Cardiac muscle cell (in vitro differentiated cells and primary cell): ENCODE measurements around the gene OSBPL8. TPM values are rescaled to one million over a fixed set of nuclear protein-coding genes. Genes with fewer than 3 reads are reported as not detected.
"Not testable (repeated sequence)": the region's sequence is repeated elsewhere in the genome, so short reads cannot be mapped to it uniquely, and the experiment has no call there.

Experiments
- DNase-seq, 2 donors: peaks; one replicate each; pipeline versions ENCODE4 v3.0.0 to v3.0.0-alpha.2; 2010 to 2017; ENCODE audit warnings: low read depth in 1 of 2, low spot score in 1 of 2
- H3K27ac ChIP-seq: fragments of 200-600 bp; sonication (generic); 2 replicates; pipeline ENCODE4 v1.5.1; 2016
- H3K27me3 ChIP-seq: fragments of 200-600 bp; sonication (generic); 2 replicates; pipeline ENCODE4 v1.6.0; 2016; ENCODE audit warnings: control low read depth
- H3K36me3 ChIP-seq: fragments of 200-600 bp; sonication (generic); 2 replicates; pipeline ENCODE4 v1.5.1; 2016; ENCODE audit warnings: control low read depth
- H3K4me1 ChIP-seq: fragments of 200-600 bp; sonication (generic); 2 replicates; pipeline ENCODE4 v1.8.1; 2017; ENCODE audit warnings: low read depth, mild to moderate bottlenecking, mixed run types
- H3K4me3 ChIP-seq: fragments of 200-600 bp; sonication (generic); 2 replicates; pipeline ENCODE4 v1.5.1; 2016; ENCODE audit warnings: mild to moderate bottlenecking
- H3K9me3 ChIP-seq: fragments of 200-600 bp; sonication (generic); 2 replicates; pipeline ENCODE4 v1.5.1; 2017; ENCODE audit warnings: low read depth, mild to moderate bottlenecking, control low read depth
- CTCF ChIP-seq: IDR thresholded peaks from 2 replicates; pipeline ENCODE4 v1.5.1; 2012; ENCODE audit warnings: low read depth, mild to moderate bottlenecking, low read length
- polyA plus RNA-seq: library from polyadenylated mRNA; unstranded; fragments of >200 nt; fragmentation: Nextera tagmentation; extraction: Ambion mirVana; gene quantifications from 2 replicates; pipeline ENCODE4 v1.2.1, GENCODE V29; 2016
- total RNA-seq: library from RNA; depleted of rRNA; stranded (reverse); fragments of >200 nt; gene quantifications from 2 replicates; pipeline ENCODE4 v1.2.3, GENCODE V29; 2016

Gene OSBPL8
- total and polyA plus RNA-seq, 2 experiments from 2014 or later = 25.6 to 143 TPM

GRCh38 chr12:76501390-76501789 lies 58.2 kb downstream of the OSBPL8 start:
- Histone ChIP-seq H3K36me3 (no peaks in the 10 kb centered on the region), H3K9me3 (no peaks in the 10 kb centered on the region), H3K4me3 (no peak overlapping the region), H3K27ac (no peak overlapping the region), H3K4me1 (no peaks in the 10 kb centered on the region), H3K27me3 (no peaks in the 10 kb centered on the region)
- no peak for TF ChIP-seq CTCF
- DNase-seq = no peak

GRCh38 chr12:76499136-76499535 lies 60.4 kb downstream of the OSBPL8 start:
- H3K27ac ChIP-seq, H3K36me3 ChIP-seq, DNase-seq, H3K4me3 ChIP-seq, H3K4me1 ChIP-seq, H3K27me3 ChIP-seq, H3K9me3 ChIP-seq: not testable (repeated sequence)

- Histone ChIP-seq H3K36me3 (no peaks in the 10 kb centered on the region), H3K4me3 (no peak overlapping the region), H3K27me3 (no peaks in the 10 kb centered on the region), H3K27ac (no peak overlapping the region), H3K4me1 (no peaks in the 10 kb centered on the region), H3K9me3 (no peaks in the 10 kb centered on the region)
- DNase-seq = no peak
- TF ChIP-seq CTCF = no peak
Measured at GRCh38 chr12:76495556-76495955, 64.0 kb downstream of the OSBPL8 start.

- Histone ChIP-seq H3K9me3 (no peaks in the 10 kb centered on the region), H3K27me3 (no peaks in the 10 kb centered on the region), H3K4me3 (no peak overlapping the region), H3K27ac (no peak overlapping the region), H3K4me1 (no peaks in the 10 kb centered on the region), H3K36me3 (peaks cover 9% of the 10 kb centered on the region)
- no peak for TF ChIP-seq CTCF
- no peak for DNase-seq
Measured at GRCh38 chr12:76491292-76491691, 68.3 kb downstream of the OSBPL8 start.

- Histone ChIP-seq H3K36me3 (peaks cover 13% of the 10 kb centered on the region), H3K4me1 (no peaks in the 10 kb centered on the region), H3K27me3 (no peaks in the 10 kb centered on the region), H3K27ac (no peak overlapping the region), H3K4me3 (no peak overlapping the region), H3K9me3 (no peaks in the 10 kb centered on the region)
- TF ChIP-seq CTCF = no peak
- DNase-seq = no peak
Measured at GRCh38 chr12:76490763-76491162, 68.8 kb downstream of the OSBPL8 start.

GRCh38 chr12:76489737-76490136 lies 69.8 kb downstream of the OSBPL8 start:
- Histone ChIP-seq H3K9me3 (no peaks in the 10 kb centered on the region), H3K27me3 (no peaks in the 10 kb centered on the region), H3K36me3 (peaks cover 13% of the 10 kb centered on the region), H3K27ac (no peak overlapping the region), H3K4me3 (no peak overlapping the region), H3K4me1 (no peaks in the 10 kb centered on the region)
- peak in 1 of 2 donors; percentile 4 for DNase-seq
- no peak for TF ChIP-seq CTCF
